Colonic mucosa (tissue), 4 donors: ENCODE results near the gene TRIM5. TPM values are rescaled to one million over a fixed set of nuclear protein-coding genes. Genes with fewer than 3 reads are reported as not detected.

Experiments used
- DNase-seq: peaks from one replicate; pipeline ENCODE4 v3.0.0-alpha.2; 2020
- H3K27ac ChIP-seq: fragments of 200-600 bp; one replicate; pipeline ENCODE4 v1.8.0; 2021
- H3K27me3 ChIP-seq: fragments of 200-600 bp; one replicate; pipeline ENCODE4 v1.8.0; 2021
- H3K36me3 ChIP-seq: fragments of 200-600 bp; one replicate; pipeline ENCODE4 v1.8.0; 2021
- H3K4me1 ChIP-seq: fragments of 200-600 bp; one replicate; pipeline ENCODE4 v1.8.0; 2021; ENCODE audit warnings: mild to moderate bottlenecking
- H3K4me3 ChIP-seq: fragments of 200-600 bp; one replicate; pipeline ENCODE4 v1.8.0; 2021
- H3K9ac ChIP-seq, 2 donors: one replicate each; pipeline ENCODE4 v1.7.0; 2013; ENCODE audit warnings: control low read depth in 2 of 2, low read depth in 2 of 2, low read length in 2 of 2
- H3K9me3 ChIP-seq: fragments of 200-600 bp; one replicate; pipeline ENCODE4 v1.8.0; 2021
- CTCF ChIP-seq: fragments of 200-600 bp; IDR thresholded peaks from one replicate; pipeline ENCODE4 v1.8.0; 2022; ENCODE audit warnings: antibody characterized with exemption, mild to moderate bottlenecking
- intact Hi-C: fragments of 100-400 bp; cut with DNase I; formaldehyde crosslinking; loops from one replicate; pipeline ENCODE4 v1.14.1; 2022
- total RNA-seq, 2 donors: library from RNA; stranded (reverse); fragmentation: NEBNext Ultra II Directional in 1 of 2; extraction: Animal tissue kit (Norgen Biotek cat#: 25700) in 1 of 2; gene quantifications; one replicate each; pipeline ENCODE4 v1.2.1, GENCODE V29; 2021
- donor health status: healthy.
- donor health status: DM: no; HTN: no; CAD: no.
- donor health status: DM: no; HTN: no; CAD: no.

TRIM5 gene
- total RNA-seq, 2 donors from 2014 or later: 21.4 to 23.3 TPM

- no peak for TF ChIP-seq CTCF
- no peaks in the 10 kb centered on the region for H3K36me3 ChIP-seq
- no peak overlapping the region for H3K9ac ChIP-seq
- no peak overlapping the region for H3K4me3 ChIP-seq
- DNase-seq: no peak
- intact Hi-C loops: no loop called here
- H3K27ac ChIP-seq: no peak overlapping the region
- no peaks in the 10 kb centered on the region for H3K9me3 ChIP-seq
- no peaks in the 10 kb centered on the region for H3K27me3 ChIP-seq
- no peaks in the 10 kb centered on the region for H3K4me1 ChIP-seq
Observed at GRCh38 chr11:5631969-5632635, 52.8 kb downstream of the TRIM5 start.

GRCh38 chr11:5631417-5631816 is 53.5 kb downstream of the TRIM5 start:
- intact Hi-C loops: no loop called here
- H3K4me1 ChIP-seq: no peaks in the 10 kb centered on the region
- H3K9ac ChIP-seq: no peak overlapping the region
- DNase-seq: no peak
- TF ChIP-seq CTCF: no peak
- H3K27ac ChIP-seq: no peak overlapping the region
- H3K9me3 ChIP-seq: no peaks in the 10 kb centered on the region
- H3K4me3 ChIP-seq: no peak overlapping the region
- H3K36me3 ChIP-seq: no peaks in the 10 kb centered on the region
- H3K27me3 ChIP-seq: no peaks in the 10 kb centered on the region

- H3K36me3 ChIP-seq: no peaks in the 10 kb centered on the region
- H3K27ac ChIP-seq: no peak overlapping the region
- H3K4me3 ChIP-seq: no peak overlapping the region
- intact Hi-C loops: loop anchor here (10.0 kb wide), 1 partner anchor 59 kb away; the partner anchor contains the start of genes TRIM22 and TRIM5
- peak overlapping the region in 1 of 2 donors; percentile 39 for H3K9ac ChIP-seq
- TF ChIP-seq CTCF: no peak
- no peak for DNase-seq
- peaks cover 7% of the 10 kb centered on the region for H3K4me1 ChIP-seq
- no peaks in the 10 kb centered on the region for H3K27me3 ChIP-seq
- no peaks in the 10 kb centered on the region for H3K9me3 ChIP-seq
Observed at GRCh38 chr11:5626196-5626595, 58.7 kb downstream of the TRIM5 start.

- peak overlapping the region; percentile 81 for H3K27ac ChIP-seq
- DNase-seq: no peak
- TF ChIP-seq CTCF: no peak
- H3K4me1 ChIP-seq: peaks cover 12% of the 10 kb centered on the region
- H3K4me3 ChIP-seq: peak overlapping the region; percentile 55
- no peaks in the 10 kb centered on the region for H3K36me3 ChIP-seq
- H3K9me3 ChIP-seq: no peaks in the 10 kb centered on the region
- peak overlapping the region; percentile 39 to 51 for H3K9ac ChIP-seq
- no peaks in the 10 kb centered on the region for H3K27me3 ChIP-seq
- intact Hi-C loops: loop anchor here (10.0 kb wide), 1 partner anchor 60 kb away; the partner anchor contains the start of genes TRIM22 and TRIM5
Observed at GRCh38 chr11:5625281-5625680, 59.6 kb downstream of the TRIM5 start.

- Histone ChIP-seq H3K9me3 (no peaks in the 10 kb centered on the region), H3K27me3 (no peaks in the 10 kb centered on the region), H3K4me3 (peak within 1 kb of the TSS; percentile 55), H3K27ac (peak within 1 kb of the TSS; percentile 81), H3K36me3 (no peaks in the 10 kb centered on the region), H3K4me1 (peaks cover 12% of the 10 kb centered on the region), H3K9ac (peak within 1 kb of the TSS; percentile 39 to 59)
- intact Hi-C loops: loop anchor here (10.0 kb wide), 1 partner anchor 60 kb away; the partner anchor contains the start of genes TRIM22 and TRIM5
- DNase-seq: peak; percentile 85
- no peak for TF ChIP-seq CTCF
Observed at GRCh38 chr11:5624489-5625279, 60.2 kb downstream of the TRIM5 start, which contains the start of gene TRIM34. TSS of gene TRIM34 (plus strand) at chr11:5625001. CDS start at chr11:5632332, 7,331 bp downstream.
